ENCODE measurements around the gene NAALADL2.

Gene NAALADL2

GRCh38 chr3:175310046-175310445 lies 450.9 kb downstream of the NAALADL2 start:
- DNase-seq (ENCODE audit: low read depth): no peak

GRCh38 chr3:175311404-175311803 lies 452.3 kb downstream of the NAALADL2 start:
- no peak for DNase-seq (ENCODE audit: low read depth)

- no peak for DNase-seq (ENCODE audit: low read depth)
These were observed 452.8 kb downstream of the NAALADL2 start for GRCh38 chr3:175311946-175312345.

- peak; percentile 27 for DNase-seq (ENCODE audit: low read depth)
These were observed 453.7 kb downstream of the NAALADL2 start for GRCh38 chr3:175312791-175313190.

GRCh38 chr3:175316799-175317198 lies 457.7 kb downstream of the NAALADL2 start:
- no peak for DNase-seq (ENCODE audit: low read depth)

DNA sequence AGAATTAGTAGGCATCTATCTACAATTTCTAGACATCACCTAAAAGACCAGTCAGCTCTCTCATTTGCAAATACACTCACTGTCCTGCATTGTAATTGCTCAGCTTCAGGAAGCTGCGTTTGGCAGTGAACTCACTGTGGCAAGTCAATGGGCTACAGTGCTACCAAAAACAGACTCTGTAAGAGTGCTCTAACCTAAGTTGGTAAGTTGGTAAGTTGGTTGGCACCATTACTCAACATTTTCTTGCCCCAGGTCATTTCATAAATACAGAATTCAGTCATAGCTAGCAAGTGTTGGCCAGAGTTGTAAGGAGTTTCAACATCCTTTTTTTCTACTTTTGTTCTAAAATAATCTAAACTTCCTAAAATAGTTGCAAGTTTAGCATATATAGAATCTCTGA lies 466.3 kb downstream of the NAALADL2 start:
- peak; percentile 14 for DNase-seq (ENCODE audit: low read depth)

DNA sequence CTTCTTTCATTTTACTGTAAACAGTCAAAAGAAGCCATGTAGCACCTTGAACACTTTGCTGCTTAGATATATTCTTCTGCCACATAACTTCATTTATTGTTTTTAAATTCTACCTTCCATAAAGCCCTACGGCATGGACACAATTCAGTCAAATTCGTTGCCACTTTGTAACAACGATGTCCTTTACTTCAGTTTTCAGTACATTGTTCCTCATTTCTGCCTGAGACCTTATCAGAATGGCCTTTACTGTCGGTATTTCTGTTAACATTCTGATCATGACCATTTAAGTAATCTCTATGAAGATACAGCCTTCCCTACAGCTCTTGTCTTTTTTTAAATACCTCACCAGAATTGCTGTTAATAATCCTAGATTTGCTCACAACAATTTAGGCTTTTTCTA lies 466.9 kb downstream of the NAALADL2 start:
- no peak for DNase-seq (ENCODE audit: low read depth)

GRCh38 chr3:175329373-175329772 lies 470.2 kb downstream of the NAALADL2 start:
- no peak for DNase-seq (ENCODE audit: low read depth)

DNA sequence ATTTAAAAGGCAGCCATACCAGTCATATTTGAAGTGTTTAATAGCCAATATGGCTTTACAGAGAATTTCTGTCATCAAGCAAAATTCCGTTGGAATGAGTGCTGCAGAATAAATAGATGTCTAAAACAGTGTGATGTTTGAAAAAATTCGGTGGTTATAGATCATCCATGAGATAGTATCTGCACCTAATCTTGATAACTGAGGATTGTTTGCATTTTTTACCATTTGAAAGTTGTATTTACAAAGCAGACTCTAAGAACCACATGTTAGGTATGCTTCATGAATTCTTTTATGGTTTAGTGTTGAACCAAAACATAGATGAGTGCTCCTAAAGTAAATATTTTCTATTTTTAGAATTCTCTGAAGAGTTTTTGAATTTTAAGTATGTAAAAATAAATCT lies 476.1 kb downstream of the NAALADL2 start:
- peak; percentile 95 for DNase-seq (ENCODE audit: low read depth)

DNA sequence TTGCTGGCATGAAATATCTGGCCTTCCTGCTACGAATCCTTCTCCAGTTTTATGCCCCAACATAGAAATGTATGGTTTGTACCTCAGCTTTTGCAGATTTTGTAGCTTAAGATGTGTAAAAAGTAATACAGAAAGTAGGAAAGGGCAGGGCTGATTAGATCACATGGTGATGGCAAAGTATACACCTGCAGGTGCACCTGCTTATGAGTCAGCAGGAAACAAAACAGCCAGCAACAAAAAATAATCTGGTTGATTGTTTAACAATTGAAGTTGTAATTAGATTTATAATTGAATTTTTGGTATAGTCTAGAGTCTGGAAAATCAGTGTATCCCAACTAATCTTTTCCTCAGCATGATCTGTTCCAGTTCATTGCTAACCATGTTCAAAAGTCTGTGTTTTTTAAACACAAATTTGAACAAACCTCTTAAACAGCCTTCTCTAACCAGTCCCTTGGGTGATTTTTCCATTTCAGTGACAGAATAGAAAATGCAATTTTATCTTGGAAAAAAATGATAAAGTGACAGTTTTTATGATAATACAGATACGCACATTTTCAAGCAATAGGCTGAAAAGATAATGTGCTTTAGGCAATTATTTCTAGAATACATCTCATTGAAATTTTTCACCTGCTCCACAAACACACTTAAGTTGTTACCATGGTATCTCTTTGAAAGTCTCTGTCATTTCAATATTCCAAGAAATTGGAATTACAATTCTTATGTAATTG lies 477.4 kb downstream of the NAALADL2 start:
- DNase-seq (ENCODE audit: low read depth): no peak

DNA sequence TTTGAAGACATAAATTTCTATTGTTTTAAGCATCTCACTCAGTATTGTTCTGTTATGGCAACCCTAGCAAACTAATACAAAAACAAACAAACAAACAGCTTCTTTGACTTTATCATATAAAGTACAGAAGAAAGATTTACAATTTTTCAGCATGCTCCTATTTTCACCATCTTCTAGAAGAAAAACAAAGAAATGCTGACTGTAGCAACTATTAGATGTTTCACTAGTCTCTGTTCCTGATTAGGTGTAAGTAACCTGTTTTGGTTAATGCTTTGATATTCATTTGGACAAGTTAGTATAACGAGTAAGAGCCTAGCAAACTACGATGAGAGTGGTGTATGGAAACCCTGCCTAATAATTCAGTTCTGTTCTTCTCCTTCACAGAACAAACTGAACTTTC lies 478.5 kb downstream of the NAALADL2 start:
- no peak for DNase-seq (ENCODE audit: low read depth)

DNA sequence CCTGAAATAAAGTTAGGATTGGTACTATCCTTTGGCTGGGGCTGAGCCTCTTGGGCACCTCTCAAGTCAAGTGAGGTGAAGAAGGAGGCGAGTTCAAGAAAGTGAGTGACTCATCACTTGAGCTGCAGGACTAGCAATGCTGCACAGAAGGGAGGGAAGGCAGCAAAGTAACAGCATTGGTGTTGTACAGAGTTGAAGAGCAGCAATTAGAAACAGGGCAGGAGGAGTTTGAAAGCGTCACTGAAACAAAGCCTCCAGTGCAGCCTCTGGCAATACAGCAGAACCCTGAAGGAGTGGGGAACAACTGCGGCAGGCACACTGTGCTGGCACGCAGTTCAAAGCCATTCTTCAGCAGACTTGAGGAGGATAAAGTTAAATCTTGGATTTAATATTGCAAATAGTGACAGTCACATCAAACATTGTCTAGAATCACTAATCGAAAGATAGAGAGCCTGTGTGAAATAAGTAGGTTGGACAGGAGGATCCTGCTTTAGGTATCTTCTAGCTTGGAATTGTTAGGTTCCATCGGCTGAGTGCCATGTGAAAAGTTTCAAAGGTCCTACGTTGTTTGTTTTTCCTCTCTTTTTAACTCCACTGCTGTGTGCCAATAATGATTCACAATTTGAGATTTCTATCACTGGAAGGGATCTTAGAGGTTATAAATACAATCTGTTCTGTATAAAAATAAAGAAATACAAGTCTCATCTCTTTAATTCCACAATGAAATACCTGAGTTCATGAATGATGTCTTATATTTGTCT lies 479.8 kb downstream of the NAALADL2 start:
- peak; percentile 95 for DNase-seq (ENCODE audit: low read depth)

DNA sequence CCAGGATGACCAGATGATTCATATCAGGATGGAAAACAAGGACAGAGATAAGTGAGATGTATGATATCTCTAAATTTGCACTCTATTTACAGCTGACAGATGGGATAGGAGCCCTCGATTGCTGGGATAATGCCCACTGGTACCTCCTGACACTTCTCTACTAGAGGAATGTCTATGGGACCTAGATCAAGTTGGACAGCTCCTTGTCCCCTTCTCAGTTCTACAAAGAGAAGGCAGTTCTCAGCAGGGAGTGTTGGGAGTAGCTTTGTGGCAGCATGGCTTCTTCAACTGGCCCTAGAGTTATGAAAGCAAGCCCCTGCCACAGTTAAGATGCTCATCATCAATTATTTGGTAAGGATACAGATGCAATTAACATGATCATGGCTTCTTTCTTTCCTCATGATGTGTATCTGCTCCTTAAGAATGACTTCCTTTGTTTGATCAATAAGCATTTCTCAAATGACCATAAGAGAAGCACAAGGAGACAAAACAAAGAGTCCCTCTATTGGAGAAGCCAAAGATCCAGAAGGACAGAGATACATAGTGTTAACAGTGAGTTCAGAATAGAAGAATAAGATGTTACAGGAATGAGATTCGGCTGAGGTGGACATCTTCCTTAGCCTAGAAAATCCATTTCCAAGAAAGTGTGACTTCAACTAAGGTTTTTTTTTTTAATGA lies 481.3 kb downstream of the NAALADL2 start:
- DNase-seq (ENCODE audit: low read depth): no peak

DNA sequence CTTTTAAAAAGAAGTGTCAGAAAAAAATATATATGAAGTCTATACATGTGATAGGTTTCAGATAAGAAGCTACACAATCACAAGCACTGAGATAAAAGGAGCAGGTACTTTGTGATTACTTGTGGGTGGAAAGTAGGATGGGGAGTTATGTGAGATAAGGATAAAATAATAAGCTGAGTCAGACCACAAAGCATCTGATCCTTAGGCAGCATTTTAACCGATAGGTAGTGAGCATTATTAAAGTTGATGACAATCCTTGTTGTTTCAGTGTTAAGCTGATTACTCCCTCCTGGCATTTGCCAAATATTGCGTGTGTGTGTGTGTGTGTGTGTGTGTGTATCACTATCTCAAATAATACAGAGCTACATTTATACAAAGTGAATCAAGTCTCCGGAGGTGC lies 483.1 kb downstream of the NAALADL2 start:
- peak; percentile 41 for DNase-seq (ENCODE audit: low read depth)

DNA sequence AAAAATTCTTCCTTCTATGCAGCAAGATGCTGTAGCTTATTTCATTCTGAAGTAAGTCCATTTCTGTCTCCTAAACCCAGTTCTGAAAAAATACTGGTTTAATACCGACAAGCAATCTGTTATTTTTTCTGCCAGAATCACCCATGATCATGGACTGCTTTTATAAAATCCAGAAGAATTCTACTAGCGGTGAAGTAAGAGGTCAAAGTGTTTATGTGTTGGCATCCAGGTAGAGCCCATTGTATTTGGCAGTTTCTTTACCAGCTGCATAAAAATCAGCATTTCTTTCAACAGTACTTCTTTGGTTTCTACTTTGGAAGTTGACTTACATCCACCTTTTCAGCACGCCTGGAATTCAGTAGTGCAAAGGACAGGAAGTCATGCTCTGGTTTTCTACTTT lies 484.8 kb downstream of the NAALADL2 start:
- DNase-seq (ENCODE audit: low read depth): no peak

- DNase-seq (ENCODE audit: low read depth): peak; percentile 96
These were observed 487.6 kb downstream of the NAALADL2 start for GRCh38 chr3:175346573-175347356.

DNA sequence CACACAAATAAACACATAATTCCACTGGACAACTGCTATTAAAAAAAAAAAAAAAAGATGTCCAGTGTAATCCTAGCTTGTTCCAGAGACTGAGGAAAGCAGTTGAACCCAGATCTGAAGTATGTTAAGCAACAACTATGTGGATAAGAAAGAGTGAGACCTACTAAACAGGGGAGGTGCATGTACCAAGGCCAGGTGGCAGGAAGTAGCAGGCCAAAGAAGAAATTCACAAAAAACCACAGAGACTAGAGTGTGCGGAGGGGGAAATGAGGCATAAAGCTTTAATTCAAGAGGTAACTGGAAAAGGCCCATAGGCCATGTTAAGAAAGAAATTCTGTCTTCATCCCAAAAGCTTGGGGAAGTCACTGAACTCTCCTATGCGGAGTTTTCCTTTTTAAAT lies 490.0 kb downstream of the NAALADL2 start:
- DNase-seq (ENCODE audit: low read depth): no peak

- no peak for DNase-seq (ENCODE audit: low read depth)
These were observed 496.7 kb downstream of the NAALADL2 start for GRCh38 chr3:175355801-175356335.

- peak; percentile 81 for DNase-seq (ENCODE audit: low read depth)
These were observed 497.8 kb downstream of the NAALADL2 start for GRCh38 chr3:175356899-175357324.

- DNase-seq (ENCODE audit: low read depth): no peak
These were observed 498.6 kb downstream of the NAALADL2 start for GRCh38 chr3:175357758-175358157.

DNA sequence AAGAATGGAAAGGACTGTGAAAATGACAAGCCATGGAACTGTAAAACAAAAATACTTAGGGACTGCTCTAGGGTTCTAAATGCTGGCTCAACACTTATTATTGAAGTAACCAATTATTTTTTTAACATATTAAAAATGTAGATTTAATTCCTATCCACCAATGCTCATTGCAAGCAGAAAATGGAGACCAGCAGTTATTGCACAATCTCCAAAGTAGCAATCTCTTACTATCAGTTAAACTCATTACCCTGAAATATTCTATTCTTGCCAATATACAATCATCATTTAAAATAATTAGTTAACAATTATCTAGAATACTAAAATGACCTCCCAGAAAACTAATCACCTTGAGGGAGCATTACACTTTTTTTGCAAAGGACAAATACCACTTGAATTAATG lies 499.8 kb downstream of the NAALADL2 start:
- no peak for DNase-seq (ENCODE audit: low read depth)

DNA sequence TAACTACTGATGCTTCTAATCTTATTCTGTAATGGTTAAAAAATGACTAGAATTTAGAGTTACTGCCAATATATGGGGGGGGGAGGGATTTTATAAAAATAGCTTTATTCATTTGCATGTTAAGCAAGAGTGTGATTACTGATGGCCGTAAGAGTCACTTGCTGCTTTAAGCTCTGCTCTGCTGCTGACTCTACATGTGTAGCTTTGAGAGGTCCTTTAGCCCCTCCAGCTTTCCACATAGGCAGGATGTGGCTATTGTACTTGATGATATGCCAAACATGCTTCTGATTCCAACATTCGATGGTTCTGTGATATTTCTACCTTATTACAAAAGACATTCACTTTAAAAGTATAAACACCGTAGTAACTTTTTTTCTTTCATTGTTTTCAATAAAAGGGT lies 511.3 kb downstream of the NAALADL2 start:
- DNase-seq (ENCODE audit: low read depth): peak; percentile 95

Measured in EH (cell line).